Measurements from ENCODE around the gene OTOS. TPM values are rescaled to one million over a fixed set of nuclear protein-coding genes. Genes with fewer than 3 reads are reported as not detected.

Gene OTOS
- not detected for total RNA-seq
- not detected for polyA plus RNA-seq
- long read RNA-seq, donor 1: 0 reads
- long read RNA-seq, donor 2: 0 reads
- long read RNA-seq, donor 3: 0 reads
- long read RNA-seq, donor 4: 0 reads
- long read RNA-seq, donor 5: 0 reads

GRCh38 chr2:240140511-240140910 lies at the start of gene OTOS:
Gene OTOS, minus strand, starts transcription at chr2:240140658. Its CDS starts 332 bp downstream, at chr2:240140326.
- no peaks in the 10 kb centered on the region for H3K27me3 ChIP-seq (ENCODE audit: control insufficient read depth in 3 of 3, insufficient read depth in 3 of 3, low read length in 2 of 3)
- no peak within 1 kb of the TSS for H3K27ac ChIP-seq (ENCODE audit: low read depth in 1 of 2, low read length in 1 of 2)
- H3K9me3 ChIP-seq (ENCODE audit: control insufficient read depth in 4 of 4, insufficient read depth in 3 of 4, low read length in 3 of 4): no peaks in the 10 kb centered on the region
- 54 to 73% methylated on average over 5 of the region's 5 CpGs for WGBS, 2 donors
- H3K36me3 ChIP-seq (ENCODE audit: control insufficient read depth in 4 of 4, insufficient read depth in 4 of 4, low read length in 4 of 4): no peaks in the 10 kb centered on the region
- no peak for ATAC-seq (ENCODE audit: insufficient read depth, low FRiP score)
- no peak within 1 kb of the TSS for H3K4me3 ChIP-seq
- H3K4me1 ChIP-seq (ENCODE audit: control insufficient read depth in 5 of 5, insufficient read depth in 5 of 5, low read length in 5 of 5): peaks cover 0 to 3% (median 0%) of the 10 kb centered on the region in 5 donors
- no peak within 1 kb of the TSS for H3K9ac ChIP-seq (ENCODE audit: insufficient read depth in 1 of 2, low read length in 2 of 2)
- no peak for TF ChIP-seq CTCF (IDR thresholded peaks at IDR 0.05; ENCODE audit: control extremely low read depth, extremely low read depth)
- DNase-seq: no peak

- no peak for TF ChIP-seq CTCF (IDR thresholded peaks at IDR 0.05; ENCODE audit: control extremely low read depth, extremely low read depth)
Measured at GRCh38 chr2:240189686-240190085, 49.2 kb upstream of the OTOS start.

GRCh38 chr2:240187989-240188590 lies 47.6 kb upstream of the OTOS start:
- H3K9me3 ChIP-seq (ENCODE audit: control insufficient read depth in 4 of 4, insufficient read depth in 3 of 4, low read length in 3 of 4): peaks cover 0 to 3% (median 0%) of the 10 kb centered on the region in 4 donors
- DNase-seq: no peak
- no peak overlapping the region for H3K27ac ChIP-seq (ENCODE audit: low read depth in 1 of 2, low read length in 1 of 2)
- 84 to 85% methylated on average over 10 of the region's 10 CpGs for WGBS, 2 donors
- peaks cover 0 to 3% (median 0%) of the 10 kb centered on the region in 3 donors for H3K27me3 ChIP-seq (ENCODE audit: control insufficient read depth in 3 of 3, insufficient read depth in 3 of 3, low read length in 2 of 3)
- no peak overlapping the region for H3K9ac ChIP-seq (ENCODE audit: insufficient read depth in 1 of 2, low read length in 2 of 2)
- no peak for TF ChIP-seq CTCF (IDR thresholded peaks at IDR 0.05; ENCODE audit: control extremely low read depth, extremely low read depth)
- ATAC-seq (ENCODE audit: insufficient read depth, low FRiP score): no peak
- H3K4me3 ChIP-seq: no peak overlapping the region
- no peaks in the 10 kb centered on the region for H3K4me1 ChIP-seq (ENCODE audit: control insufficient read depth in 5 of 5, insufficient read depth in 5 of 5, low read length in 5 of 5)
- H3K36me3 ChIP-seq (ENCODE audit: control insufficient read depth in 4 of 4, insufficient read depth in 4 of 4, low read length in 4 of 4): no peaks in the 10 kb centered on the region

More at GRCh38 chr2:240189686-240190085, 49.2 kb upstream of the OTOS start:
- Histone ChIP-seq H3K4me1 (ENCODE audit: control insufficient read depth in 5 of 5, insufficient read depth in 5 of 5, low read length in 5 of 5) (no peaks in the 10 kb centered on the region), H3K9me3 (ENCODE audit: control insufficient read depth in 4 of 4, insufficient read depth in 3 of 4, low read length in 3 of 4) (peaks cover 0 to 3% (median 0%) of the 10 kb centered on the region in 4 donors), H3K36me3 (ENCODE audit: control insufficient read depth in 4 of 4, insufficient read depth in 4 of 4, low read length in 4 of 4) (no peaks in the 10 kb centered on the region), H3K9ac (ENCODE audit: insufficient read depth in 1 of 2, low read length in 2 of 2) (no peak overlapping the region), H3K4me3 (no peak overlapping the region), H3K27ac (ENCODE audit: low read depth in 1 of 2, low read length in 1 of 2) (no peak overlapping the region), H3K27me3 (ENCODE audit: control insufficient read depth in 3 of 3, insufficient read depth in 3 of 3, low read length in 2 of 3) (peaks cover 0 to 4% (median 0%) of the 10 kb centered on the region in 3 donors)
- WGBS, 2 donors: 77 to 86% methylated on average over 4 of the region's 4 CpGs
- peak in 1 of 3 donors; percentile 9 for DNase-seq
- ATAC-seq (ENCODE audit: insufficient read depth, low FRiP score): no peak
